Stimulated activated memory B cell treated with anti-CD40 and anti-IgM and Interleukin-4, amounts not matched to agents 10 μg/mL and 1 μg/mL and 100 μg/mL, for 72 hours (primary cell): ENCODE data around the gene UBTD1.

Experiments used
- ATAC-seq: fragments of 150-1000 bp; cut with Tn5 transposase; 2 replicates; pipeline ENCODE4 v1.10.0; 2021
- H3K27ac Mint-ChIP-seq: one replicate; pipeline ENCODE4 v1.8.0; 2022; ENCODE audit warnings: mild to moderate bottlenecking, mixed read lengths
- H3K27me3 Mint-ChIP-seq: one replicate; pipeline ENCODE4 v1.8.0; 2022; ENCODE audit warnings: mixed read lengths
- H3K36me3 Mint-ChIP-seq: one replicate; pipeline ENCODE4 v1.8.0; 2022; ENCODE audit warnings: mixed read lengths
- H3K4me1 Mint-ChIP-seq: one replicate; pipeline ENCODE4 v1.8.0; 2022; ENCODE audit warnings: mixed read lengths
- H3K4me3 Mint-ChIP-seq: one replicate; pipeline ENCODE4 v1.8.0; 2022; ENCODE audit warnings: mild to moderate bottlenecking, moderate library complexity, mixed read lengths
- H3K9me3 Mint-ChIP-seq: one replicate; pipeline ENCODE4 v1.8.0; 2022; ENCODE audit warnings: mixed read lengths

UBTD1 gene

GRCh38 chr10:97499561-97500296 is 1.0 kb downstream of the UBTD1 start:
- Mint-ChIP-seq H3K4me1 (peaks cover 40% of the 10 kb centered on the region), H3K4me3 (peak overlapping the region; percentile 46), H3K27ac (no peak overlapping the region), H3K9me3 (no peaks in the 10 kb centered on the region), H3K27me3 (peaks cover 18% of the 10 kb centered on the region), H3K36me3 (no peaks in the 10 kb centered on the region)
- no peak for ATAC-seq

- Mint-ChIP-seq H3K36me3 (no peaks in the 10 kb centered on the region), H3K4me1 (peaks cover 35% of the 10 kb centered on the region), H3K27me3 (peaks cover 18% of the 10 kb centered on the region), H3K27ac (no peak overlapping the region), H3K9me3 (no peaks in the 10 kb centered on the region), H3K4me3 (no peak overlapping the region)
- no peak for ATAC-seq
These were observed 1.5 kb downstream of the UBTD1 start for GRCh38 chr10:97500297-97500575.

DNA sequence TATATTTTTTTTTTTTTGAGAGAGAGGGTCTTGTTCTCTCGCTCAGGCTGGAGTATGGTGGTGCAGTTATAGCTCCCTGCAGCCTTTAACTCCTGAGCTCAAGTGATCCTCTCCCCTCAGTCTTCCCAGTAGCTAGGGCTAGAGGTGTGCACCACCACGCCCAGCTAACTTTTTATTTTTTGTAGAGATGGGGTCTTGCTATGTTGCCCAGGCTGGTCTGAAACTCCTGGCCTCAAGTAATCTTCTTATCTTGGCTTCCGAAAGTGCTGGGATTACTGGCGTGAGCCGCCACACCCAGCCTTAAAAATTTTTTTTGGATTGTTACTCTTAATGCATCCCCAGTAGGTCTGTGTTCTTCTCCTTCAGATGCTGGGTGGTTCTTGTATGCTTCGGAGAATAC is 4.2 kb downstream of the UBTD1 start:
- no peak for ATAC-seq
- H3K4me1 Mint-ChIP-seq, result peaks cover 17% of the 10 kb centered on the region

GRCh38 chr10:97503406-97503805 is 4.7 kb downstream of the UBTD1 start:
- ATAC-seq, result no peak
- Mint-ChIP-seq H3K27ac (no peak overlapping the region), H3K9me3 (no peaks in the 10 kb centered on the region)

More for the DNA sequence above, 4.2 kb downstream of the UBTD1 start:
- Mint-ChIP-seq H3K36me3 (no peaks in the 10 kb centered on the region), H3K4me3 (no peak overlapping the region), H3K27me3 (peaks cover 18% of the 10 kb centered on the region), H3K27ac (no peak overlapping the region), H3K9me3 (no peaks in the 10 kb centered on the region)

GRCh38 chr10:97505152-97505551 is 6.4 kb downstream of the UBTD1 start:
- H3K4me3 Mint-ChIP-seq, result no peak overlapping the region
- H3K9me3 Mint-ChIP-seq, result no peaks in the 10 kb centered on the region
- H3K27ac Mint-ChIP-seq, result no peak overlapping the region
- H3K4me1 Mint-ChIP-seq, result peaks cover 10% of the 10 kb centered on the region
- no peak for ATAC-seq
- H3K36me3 Mint-ChIP-seq, result no peaks in the 10 kb centered on the region
- peaks cover 14% of the 10 kb centered on the region for H3K27me3 Mint-ChIP-seq

More at GRCh38 chr10:97503406-97503805, 4.7 kb downstream of the UBTD1 start:
- Mint-ChIP-seq H3K4me3 (no peak overlapping the region), H3K27me3 (peaks cover 18% of the 10 kb centered on the region), H3K4me1 (peaks cover 15% of the 10 kb centered on the region), H3K36me3 (no peaks in the 10 kb centered on the region)

GRCh38 chr10:97506199-97506991 is 7.7 kb downstream of the UBTD1 start:
- Mint-ChIP-seq H3K27ac (peak overlapping the region; percentile 27), H3K9me3 (no peaks in the 10 kb centered on the region), H3K4me3 (no peak overlapping the region), H3K27me3 (peaks cover 1% of the 10 kb centered on the region), H3K36me3 (no peaks in the 10 kb centered on the region), H3K4me1 (peaks cover 9% of the 10 kb centered on the region)
- ATAC-seq, result peak; percentile 74

DNA sequence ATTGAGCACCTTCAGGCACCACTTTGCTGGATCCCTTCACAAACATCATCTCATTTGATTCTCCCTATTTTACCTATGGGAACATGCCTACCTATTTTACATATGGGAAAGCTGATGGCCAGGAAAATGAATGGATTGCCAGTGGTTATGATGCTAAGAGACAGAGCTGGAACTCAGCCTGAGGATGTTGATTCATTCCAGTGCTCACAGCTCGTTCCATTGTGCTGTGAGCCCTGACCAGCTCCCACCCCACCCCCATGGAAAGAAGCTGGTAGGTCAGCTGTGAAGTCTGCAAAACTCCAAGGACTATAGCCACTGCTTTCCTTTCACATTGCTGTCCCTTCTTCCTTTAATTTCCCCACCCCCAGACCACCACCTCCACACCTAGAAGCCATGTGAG is 9.6 kb downstream of the UBTD1 start:
- Mint-ChIP-seq H3K9me3 (no peaks in the 10 kb centered on the region), H3K4me3 (no peak overlapping the region), H3K27ac (no peak overlapping the region), H3K27me3 (no peaks in the 10 kb centered on the region), H3K36me3 (no peaks in the 10 kb centered on the region), H3K4me1 (peaks cover 9% of the 10 kb centered on the region)
- no peak for ATAC-seq

GRCh38 chr10:97509120-97509680 is 10.5 kb downstream of the UBTD1 start:
- Mint-ChIP-seq H3K27me3 (peaks cover 2% of the 10 kb centered on the region), H3K9me3 (no peaks in the 10 kb centered on the region), H3K27ac (no peak overlapping the region), H3K36me3 (no peaks in the 10 kb centered on the region), H3K4me3 (no peak overlapping the region), H3K4me1 (peaks cover 9% of the 10 kb centered on the region)
- no peak for ATAC-seq

- no peak for ATAC-seq
- H3K4me3 Mint-ChIP-seq, result no peak overlapping the region
These were observed 12.0 kb downstream of the UBTD1 start for GRCh38 chr10:97510686-97511085.

GRCh38 chr10:97511711-97512440 is 13.2 kb downstream of the UBTD1 start:
- H3K4me1 Mint-ChIP-seq, result no peaks in the 10 kb centered on the region
- no peak for ATAC-seq
- no peaks in the 10 kb centered on the region for H3K36me3 Mint-ChIP-seq
- H3K27ac Mint-ChIP-seq, result no peak overlapping the region
- no peak overlapping the region for H3K4me3 Mint-ChIP-seq
- H3K9me3 Mint-ChIP-seq, result no peaks in the 10 kb centered on the region
- peaks cover 29% of the 10 kb centered on the region for H3K27me3 Mint-ChIP-seq

More at GRCh38 chr10:97510686-97511085, 12.0 kb downstream of the UBTD1 start:
- no peak overlapping the region for H3K27ac Mint-ChIP-seq
- no peaks in the 10 kb centered on the region for H3K36me3 Mint-ChIP-seq
- H3K4me1 Mint-ChIP-seq, result peaks cover 9% of the 10 kb centered on the region
- no peaks in the 10 kb centered on the region for H3K9me3 Mint-ChIP-seq
- H3K27me3 Mint-ChIP-seq, result peaks cover 17% of the 10 kb centered on the region

GRCh38 chr10:97512993-97513392 is 14.3 kb downstream of the UBTD1 start:
- Mint-ChIP-seq H3K9me3 (no peaks in the 10 kb centered on the region), H3K4me1 (no peaks in the 10 kb centered on the region), H3K27me3 (peaks cover 36% of the 10 kb centered on the region), H3K36me3 (no peaks in the 10 kb centered on the region), H3K4me3 (no peak overlapping the region), H3K27ac (no peak overlapping the region)
- no peak for ATAC-seq

- Mint-ChIP-seq H3K36me3 (no peaks in the 10 kb centered on the region), H3K9me3 (no peaks in the 10 kb centered on the region), H3K4me3 (no peak overlapping the region), H3K27ac (no peak overlapping the region), H3K4me1 (peaks cover 3% of the 10 kb centered on the region), H3K27me3 (peaks cover 46% of the 10 kb centered on the region)
- no peak for ATAC-seq
These were observed 15.6 kb downstream of the UBTD1 start for GRCh38 chr10:97514344-97514743.

- no peaks in the 10 kb centered on the region for H3K36me3 Mint-ChIP-seq
- ATAC-seq, result no peak
- peaks cover 6% of the 10 kb centered on the region for H3K4me1 Mint-ChIP-seq
These were observed 16.7 kb downstream of the UBTD1 start for GRCh38 chr10:97515271-97515978.

DNA sequence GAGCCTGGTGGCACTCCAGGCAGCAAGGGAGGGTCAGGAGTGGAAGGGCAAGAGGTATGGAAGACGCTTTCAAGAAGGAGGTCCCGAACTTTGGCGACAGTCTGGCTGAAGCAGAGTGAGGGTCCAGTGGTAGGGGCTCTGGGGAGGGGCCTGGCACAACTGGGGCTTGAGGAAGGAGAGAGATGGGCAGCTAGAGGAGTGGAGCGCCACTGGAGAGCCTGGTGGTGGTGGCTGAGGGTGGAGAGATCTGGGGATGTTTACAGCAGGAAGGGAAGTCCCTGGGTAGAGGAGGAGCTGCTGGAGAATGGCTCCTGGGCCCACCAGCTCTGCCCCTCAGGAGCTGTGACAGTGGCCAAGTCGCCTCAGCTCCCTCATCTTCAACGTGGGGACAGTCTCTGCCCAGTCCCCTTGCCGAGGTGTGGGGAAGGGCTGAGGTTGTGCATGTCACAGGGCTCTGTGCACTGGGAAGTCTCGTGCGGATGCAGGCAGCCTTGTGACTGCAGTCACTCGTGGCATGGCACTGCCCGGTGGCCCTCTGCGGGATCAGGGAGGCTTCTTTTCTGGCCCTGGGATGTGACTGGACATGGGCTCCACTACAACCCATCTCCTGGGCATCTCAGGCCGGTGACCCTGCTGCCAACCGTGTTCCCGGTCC is 18.5 kb downstream of the UBTD1 start:
- H3K4me1 Mint-ChIP-seq, result peaks cover 6% of the 10 kb centered on the region
- H3K27ac Mint-ChIP-seq, result no peak overlapping the region
- no peak for ATAC-seq
- peaks cover 55% of the 10 kb centered on the region for H3K27me3 Mint-ChIP-seq
- H3K9me3 Mint-ChIP-seq, result no peaks in the 10 kb centered on the region
- H3K36me3 Mint-ChIP-seq, result no peaks in the 10 kb centered on the region
- H3K4me3 Mint-ChIP-seq, result no peak overlapping the region

More at GRCh38 chr10:97515271-97515978, 16.7 kb downstream of the UBTD1 start:
- peaks cover 50% of the 10 kb centered on the region for H3K27me3 Mint-ChIP-seq
- H3K4me3 Mint-ChIP-seq, result no peak overlapping the region
- no peaks in the 10 kb centered on the region for H3K9me3 Mint-ChIP-seq
- H3K27ac Mint-ChIP-seq, result no peak overlapping the region
